HUDEP-2 (cell line): ENCODE measurements around the gene BEAN1.

Experiments
- DNase-seq, 76 experiments: peaks; one replicate each; lab custom pipeline; 2025; ENCODE audit not compliant: unreplicated experiment in 76 of 76; lab: John Stamatoyannopoulos, UW

The BEAN1 gene

GRCh38 chr16:66427036-66427860 is at the start of gene BEAN1:
TSS of gene BEAN1 (plus strand) at chr16:66427295. CDS start at chr16:66437677, 10,382 bp downstream.
- peak in 1 of 76 experiments; percentile 1 for DNase-seq

- DNase-seq = no peak
Observed at GRCh38 chr16:66377324-66377723, 49.8 kb upstream of the BEAN1 start.

- no peak for DNase-seq
Observed at GRCh38 chr16:66378741-66379570, 48.1 kb upstream of the BEAN1 start.

GRCh38 chr16:66379571-66379941 is 47.5 kb upstream of the BEAN1 start:
- no peak for DNase-seq

GRCh38 chr16:66380421-66380820 is 46.7 kb upstream of the BEAN1 start:
- DNase-seq = no peak

GRCh38 chr16:66381585-66382170 is 45.4 kb upstream of the BEAN1 start:
- no peak for DNase-seq

GRCh38 chr16:66382171-66382965 is 44.7 kb upstream of the BEAN1 start:
- DNase-seq = no peak

- no peak for DNase-seq
Observed at GRCh38 chr16:66382966-66383299, 44.2 kb upstream of the BEAN1 start.

- DNase-seq = no peak
Observed at GRCh38 chr16:66383551-66383950, 43.5 kb upstream of the BEAN1 start.

- DNase-seq = no peak
Observed at GRCh38 chr16:66385415-66385814, 41.7 kb upstream of the BEAN1 start.

- DNase-seq = no peak
Observed at GRCh38 chr16:66386629-66387622, 40.2 kb upstream of the BEAN1 start.

- DNase-seq = no peak
Observed at GRCh38 chr16:66387817-66388332, 39.2 kb upstream of the BEAN1 start.

- DNase-seq = no peak
Observed at GRCh38 chr16:66388350-66389139, 38.5 kb upstream of the BEAN1 start.

GRCh38 chr16:66389256-66390176 is 37.6 kb upstream of the BEAN1 start:
- no peak for DNase-seq

- no peak for DNase-seq
Observed at GRCh38 chr16:66390346-66391108, 36.6 kb upstream of the BEAN1 start.

GRCh38 chr16:66391726-66392670 is 35.1 kb upstream of the BEAN1 start:
- no peak for DNase-seq
